B cell (primary cell): ENCODE results near the gene RBM39.

Experiments used
- EZH2 ChIP-seq: IDR thresholded peaks from 2 replicates; pipeline ENCODE4 v1.6.1; 2012; ENCODE audit warnings: borderline replicate concordance, low read depth, mild to moderate bottlenecking, moderate library complexity, low read length; ENCODE audit not compliant: insufficient read depth, poor library complexity, severe bottlenecking
- TF ChIP-seq, protein P1 (sequence below): fragments of 200-600 bp; IDR thresholded peaks from one replicate; pipeline ENCODE4 v1.8.0; 2022; ENCODE audit warnings: antibody characterized with exemption, mild to moderate bottlenecking

DNA sequence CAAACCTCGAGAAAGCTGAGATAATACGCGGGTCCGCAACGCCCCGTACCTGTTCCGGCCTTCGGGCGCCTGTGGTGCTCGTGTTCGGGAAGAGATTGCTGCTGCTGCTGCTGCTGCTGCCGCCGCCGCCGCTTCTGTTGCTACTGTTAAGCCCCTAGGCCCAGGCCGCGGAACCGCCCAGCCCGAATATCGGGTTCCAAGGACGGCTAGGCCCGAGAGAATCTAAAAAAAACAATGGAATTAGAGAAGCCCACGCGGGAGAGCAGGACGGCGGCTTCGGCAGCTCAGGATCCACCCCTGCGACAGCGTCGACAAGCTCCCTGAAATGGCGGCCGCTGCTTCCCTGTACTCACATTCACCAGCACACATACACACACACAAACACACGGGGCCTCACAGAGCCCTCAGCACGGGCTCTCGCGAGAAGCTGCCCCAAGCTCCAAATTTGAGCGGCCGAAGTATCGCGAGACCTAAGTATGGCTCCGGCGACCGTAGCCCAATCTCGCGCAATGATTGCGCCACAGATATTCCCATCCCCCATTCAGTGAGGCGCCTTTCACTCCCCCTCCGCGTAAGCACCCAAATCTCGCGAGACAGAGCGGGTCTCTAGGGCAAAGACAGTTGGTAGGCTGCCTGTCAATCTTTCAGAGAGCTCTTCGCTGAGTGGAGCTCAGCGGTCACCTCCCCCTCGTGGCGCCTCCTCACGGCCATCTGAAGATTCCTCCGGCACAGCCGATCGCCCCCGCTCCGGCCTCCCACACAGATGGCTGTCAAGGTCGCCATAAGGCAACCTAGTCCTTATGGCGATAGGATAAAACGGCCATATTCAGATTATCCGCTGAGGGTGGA is at the start of gene RBM39:
- no peak for TF ChIP-seq EZH2
- TF ChIP-seq, protein P1, sequence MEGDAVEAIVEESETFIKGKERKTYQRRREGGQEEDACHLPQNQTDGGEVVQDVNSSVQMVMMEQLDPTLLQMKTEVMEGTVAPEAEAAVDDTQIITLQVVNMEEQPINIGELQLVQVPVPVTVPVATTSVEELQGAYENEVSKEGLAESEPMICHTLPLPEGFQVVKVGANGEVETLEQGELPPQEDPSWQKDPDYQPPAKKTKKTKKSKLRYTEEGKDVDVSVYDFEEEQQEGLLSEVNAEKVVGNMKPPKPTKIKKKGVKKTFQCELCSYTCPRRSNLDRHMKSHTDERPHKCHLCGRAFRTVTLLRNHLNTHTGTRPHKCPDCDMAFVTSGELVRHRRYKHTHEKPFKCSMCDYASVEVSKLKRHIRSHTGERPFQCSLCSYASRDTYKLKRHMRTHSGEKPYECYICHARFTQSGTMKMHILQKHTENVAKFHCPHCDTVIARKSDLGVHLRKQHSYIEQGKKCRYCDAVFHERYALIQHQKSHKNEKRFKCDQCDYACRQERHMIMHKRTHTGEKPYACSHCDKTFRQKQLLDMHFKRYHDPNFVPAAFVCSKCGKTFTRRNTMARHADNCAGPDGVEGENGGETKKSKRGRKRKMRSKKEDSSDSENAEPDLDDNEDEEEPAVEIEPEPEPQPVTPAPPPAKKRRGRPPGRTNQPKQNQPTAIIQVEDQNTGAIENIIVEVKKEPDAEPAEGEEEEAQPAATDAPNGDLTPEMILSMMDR: peak; percentile 57
